SW 1271 (cell line): ENCODE measurements around the gene ASAH2.
"Not testable (repeated sequence)": the region's sequence is repeated elsewhere in the genome, so short reads cannot be mapped to it uniquely, and the experiment has no call there.

Experiments used
- DNase-seq, 2 experiments: peaks; one replicate each; lab custom pipeline; 2025; lab: John Stamatoyannopoulos, UW

Gene ASAH2

DNA sequence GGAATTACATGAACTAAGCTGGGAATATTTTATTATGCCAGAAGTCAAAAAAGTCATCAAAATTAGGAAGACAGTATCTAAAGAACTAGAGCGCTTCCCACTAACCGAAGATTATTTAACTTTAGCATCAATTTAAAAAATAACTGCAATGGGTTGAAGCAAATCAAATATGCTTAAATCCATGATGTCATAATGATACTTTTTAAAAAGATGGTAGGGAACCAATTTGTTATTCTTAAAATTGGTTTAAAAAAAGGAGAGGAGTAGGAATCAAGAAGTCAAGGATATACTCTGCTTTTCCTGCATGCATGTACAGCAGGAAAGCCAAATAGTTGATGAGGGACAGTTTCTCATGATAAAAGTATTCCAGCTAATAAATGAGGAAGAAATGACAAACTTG, 3.2 kb upstream of the ASAH2 start:
- no peak for DNase-seq

DNA sequence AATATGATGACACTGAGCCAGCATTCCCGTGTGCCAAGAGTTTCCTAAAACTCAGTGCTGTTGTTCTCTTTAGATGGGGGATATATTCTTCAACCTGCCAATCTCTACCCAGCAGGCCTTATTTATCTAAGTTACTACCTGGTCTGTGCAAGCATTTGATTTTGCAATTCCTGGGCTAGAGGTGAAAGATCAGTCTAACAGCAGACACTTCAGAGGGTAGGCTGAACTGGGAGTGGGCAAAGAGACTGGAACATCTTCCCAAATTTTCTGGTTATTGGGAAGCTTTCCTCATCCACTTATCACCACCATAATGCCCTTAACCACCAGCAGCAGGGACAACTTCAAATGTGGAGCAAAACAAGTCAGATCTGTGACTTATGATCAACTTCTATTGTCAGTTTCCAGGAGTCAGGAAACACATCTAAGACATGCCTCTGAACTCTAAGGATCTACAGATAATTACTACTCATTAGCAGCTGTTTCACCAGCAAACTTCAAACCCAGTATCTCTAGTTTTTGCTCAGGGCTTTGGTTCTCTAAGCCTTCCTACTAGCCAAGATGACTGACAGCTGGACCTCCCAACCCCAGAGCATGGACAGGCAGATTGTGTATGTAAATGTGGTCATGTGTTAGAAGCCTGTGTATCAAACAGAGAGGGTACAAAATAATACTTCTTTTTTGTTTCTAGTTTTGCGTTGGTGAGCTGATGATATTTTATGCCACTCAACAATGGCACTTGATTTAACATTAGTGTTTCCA, 1.0 kb downstream of the ASAH2 start:
- no peak for DNase-seq

DNA sequence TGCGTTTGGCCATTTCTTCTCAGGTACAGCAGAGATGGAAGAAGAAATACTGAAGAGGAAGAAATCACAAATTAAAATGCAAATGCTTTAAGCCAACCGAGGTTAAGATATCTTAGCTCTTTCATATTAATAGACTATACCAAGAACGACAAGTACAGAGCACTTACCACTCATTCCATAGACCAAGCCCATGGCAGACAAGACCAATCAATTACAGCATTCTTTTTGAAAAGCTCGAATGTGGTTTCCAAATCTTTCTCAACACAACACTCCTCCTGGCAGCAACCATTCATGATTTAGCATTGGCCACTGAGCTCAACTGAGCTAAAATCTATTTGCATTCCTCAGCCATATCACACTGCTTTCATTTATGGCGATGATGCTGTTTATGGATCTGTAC, 2.7 kb downstream of the ASAH2 start:
- no peak for DNase-seq

DNA sequence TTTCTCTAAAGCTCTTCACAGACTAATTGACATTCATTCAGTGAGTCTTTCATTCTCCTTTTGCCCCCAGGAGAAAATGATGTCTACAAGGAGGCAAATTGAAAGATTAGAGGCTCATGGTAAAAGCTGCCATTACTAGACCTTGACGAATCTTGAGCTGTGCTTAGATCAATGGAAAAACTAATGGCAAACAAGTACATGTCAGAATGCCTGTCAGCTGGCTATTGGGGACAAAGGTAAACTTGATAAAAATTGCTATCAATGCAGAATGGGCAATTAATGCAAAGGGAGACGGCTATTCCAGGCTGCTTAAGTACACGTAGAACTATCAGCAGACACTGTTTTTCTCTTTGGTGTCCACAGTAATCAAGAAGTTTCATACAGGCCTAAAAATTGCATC, 3.3 kb downstream of the ASAH2 start:
- no peak for DNase-seq

DNA sequence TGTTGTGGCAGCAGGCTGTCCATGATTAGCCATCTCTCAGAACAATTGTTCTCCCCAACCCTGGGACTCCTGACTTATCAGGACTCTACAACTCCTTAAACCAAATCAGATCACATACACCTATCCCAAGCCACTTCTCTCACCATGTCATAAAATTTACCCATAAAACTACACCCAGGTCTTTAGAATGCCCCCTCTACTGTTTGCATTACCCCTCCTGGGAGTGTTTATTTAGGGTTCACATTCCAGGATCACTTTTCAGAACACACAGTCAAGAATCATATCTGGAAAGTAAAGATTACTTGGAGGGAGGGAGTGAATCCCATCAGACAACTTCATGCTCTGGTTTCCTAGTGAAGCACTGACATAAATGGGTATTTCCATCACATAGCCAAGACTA, 7.1 kb downstream of the ASAH2 start:
- DNase-seq = no peak

DNA sequence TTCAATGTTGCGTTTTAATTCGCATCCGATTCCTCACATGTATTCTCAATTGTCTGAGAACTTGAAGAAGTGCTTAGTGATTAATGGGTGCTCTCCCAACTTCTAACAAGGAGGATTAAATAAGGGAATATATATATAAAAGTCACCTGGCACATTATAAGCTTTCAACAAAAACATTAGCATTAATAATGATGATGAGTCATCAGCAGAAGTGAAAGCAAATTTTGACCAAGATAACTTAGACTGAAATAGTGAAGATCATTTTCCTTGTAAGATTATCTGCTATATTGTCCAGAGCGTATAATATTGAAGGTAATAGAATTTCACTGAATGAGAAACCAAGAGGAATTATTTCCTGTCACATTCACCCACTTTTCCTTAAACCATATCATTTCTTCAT, 8.5 kb downstream of the ASAH2 start:
- no peak for DNase-seq

DNA sequence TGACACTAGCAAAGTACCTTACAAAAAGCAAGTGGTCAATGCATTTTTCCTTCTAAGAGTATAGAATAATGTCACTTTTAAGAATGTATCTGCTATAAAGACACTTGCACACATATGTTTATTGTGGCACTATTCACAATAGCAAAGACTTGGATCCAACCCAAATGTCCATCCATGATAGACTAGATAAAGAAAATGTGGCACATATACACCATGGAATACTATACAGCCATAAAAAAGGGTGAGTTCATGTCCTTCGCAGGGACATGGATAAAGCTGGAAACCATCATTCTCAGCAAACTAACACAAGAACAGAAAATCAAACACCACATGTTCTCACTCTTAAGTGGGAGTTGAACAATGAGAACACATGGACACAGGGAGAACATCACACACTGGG, 9.8 kb downstream of the ASAH2 start:
- not testable (repeated sequence) for DNase-seq

DNA sequence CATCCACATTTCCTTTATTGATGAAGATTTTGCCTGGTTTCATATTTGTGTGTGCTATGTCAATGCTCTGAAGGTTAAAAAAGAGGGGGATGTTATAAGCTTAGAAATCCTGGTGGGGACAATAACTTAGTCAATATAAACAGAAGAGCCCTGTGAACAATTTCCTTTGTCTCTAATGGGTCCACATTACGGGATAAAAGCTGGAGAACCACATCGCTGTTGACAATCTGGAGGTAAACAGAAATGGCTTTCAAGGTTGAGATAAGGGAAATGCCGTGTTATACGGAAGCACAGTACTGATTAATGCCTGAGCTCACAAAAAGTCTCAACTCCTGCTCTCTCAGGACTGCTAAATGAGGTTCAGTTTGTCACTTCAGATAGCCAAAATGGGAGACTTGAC, 16.8 kb downstream of the ASAH2 start:
- DNase-seq = no peak

DNA sequence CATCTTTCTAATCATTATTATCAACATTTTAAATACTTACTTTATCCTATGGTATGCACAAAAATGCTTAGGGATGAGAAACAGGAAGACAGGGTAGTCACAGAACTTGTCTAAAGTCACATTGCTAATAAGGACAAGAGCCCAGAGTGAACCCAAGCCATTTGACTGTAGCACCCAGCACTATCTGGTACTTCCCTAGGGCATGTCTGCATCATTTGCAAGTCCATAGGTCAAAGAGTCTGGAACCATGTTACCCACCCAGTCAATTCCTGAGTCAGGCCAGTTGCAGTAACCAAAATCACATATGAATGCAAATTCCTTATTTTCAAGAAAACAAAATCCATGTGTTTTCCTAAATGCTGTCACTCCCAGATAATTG, 19.1 kb downstream of the ASAH2 start:
- no peak for DNase-seq

DNA sequence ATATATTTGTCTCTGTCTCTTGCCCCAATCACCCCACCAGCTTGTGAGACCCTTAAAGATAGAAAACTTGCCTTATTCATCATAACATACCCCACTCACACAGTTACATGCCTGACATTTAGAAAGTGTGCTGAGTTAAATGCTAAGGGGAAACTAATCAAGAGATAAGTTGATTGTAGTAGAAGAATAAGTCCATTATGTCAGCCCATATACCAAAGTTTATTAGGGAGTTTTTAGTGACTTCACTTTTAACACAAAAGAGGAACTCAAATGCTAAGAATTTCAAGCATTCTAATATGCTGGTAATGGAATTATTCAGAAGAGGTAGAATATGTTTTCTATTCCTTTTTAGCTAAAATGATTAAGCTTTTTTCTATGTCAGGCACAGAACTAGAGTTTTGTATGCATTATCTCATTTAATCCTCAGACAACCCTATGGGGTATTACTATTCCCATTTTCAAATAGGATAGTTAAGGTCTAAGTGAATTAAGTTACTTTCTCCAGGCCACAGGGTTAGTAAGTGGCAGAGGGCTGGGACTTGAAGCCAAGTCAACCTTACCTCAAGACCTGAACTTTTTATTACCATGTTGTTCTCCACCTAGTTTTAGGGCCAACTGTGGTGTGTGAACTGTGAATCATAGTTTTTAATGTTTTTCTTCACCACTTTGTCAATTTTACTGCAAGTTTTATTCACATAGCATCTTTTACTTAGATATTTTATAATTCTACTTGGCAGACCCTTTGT, 19.6 kb downstream of the ASAH2 start:
- no peak for DNase-seq

DNA sequence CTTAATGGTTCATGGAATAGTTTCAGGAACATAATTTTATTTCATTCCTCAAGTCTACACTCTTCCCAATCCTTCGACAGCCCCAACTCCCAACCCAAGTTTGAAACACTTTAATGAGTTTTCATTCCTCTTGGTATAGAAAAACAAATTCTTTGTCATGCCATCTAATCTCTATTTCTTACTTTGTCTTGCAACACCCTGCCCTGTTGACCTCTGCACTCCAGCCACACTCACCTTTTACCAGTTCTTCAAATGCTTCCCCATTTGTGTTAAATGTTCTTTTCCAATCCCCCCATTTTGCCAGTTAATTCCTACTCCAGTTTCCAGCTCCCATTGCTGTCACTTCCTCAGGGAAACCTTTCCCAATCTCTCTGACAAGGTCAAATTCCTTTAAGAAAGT, 21.9 kb downstream of the ASAH2 start:
- DNase-seq = no peak

DNA sequence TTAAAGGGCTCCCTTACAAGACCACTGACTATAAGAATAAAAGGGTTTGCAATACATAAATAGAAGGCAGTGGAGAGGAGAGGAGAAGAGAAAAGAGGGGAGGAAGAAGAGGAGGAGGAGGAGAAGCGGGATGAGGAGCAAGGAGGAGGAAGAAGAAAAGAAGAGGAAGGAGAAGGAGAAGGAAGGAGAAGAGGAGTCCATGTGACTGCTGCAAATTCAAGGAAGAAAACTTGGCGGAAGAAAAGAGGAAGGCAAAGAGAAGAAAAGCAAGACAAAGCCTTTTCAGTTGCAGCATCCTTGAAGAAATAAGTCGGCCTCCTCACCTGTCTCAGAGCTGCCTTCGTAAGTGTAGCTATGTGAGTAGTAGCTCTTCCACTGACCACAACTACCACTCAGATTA, 22.6 kb downstream of the ASAH2 start:
- no peak for DNase-seq

DNA sequence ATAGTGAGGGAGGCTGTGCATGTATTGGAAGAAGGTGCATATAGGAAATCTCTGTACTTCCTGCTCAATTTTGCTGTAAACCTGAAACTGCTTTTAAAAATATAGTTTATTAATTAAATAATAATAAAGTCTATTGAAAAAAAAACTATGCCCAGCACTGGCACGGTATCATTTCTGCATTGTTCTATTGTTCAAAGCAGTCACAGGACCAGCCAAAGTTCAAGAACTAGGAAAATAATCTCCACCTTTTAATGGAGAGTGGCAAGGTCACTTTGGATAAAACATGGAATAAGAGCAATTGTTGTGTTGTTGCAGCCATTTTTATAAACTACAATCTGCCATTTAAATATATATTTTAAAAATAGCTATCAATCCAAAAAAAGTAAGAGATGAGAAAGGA, 24.7 kb downstream of the ASAH2 start:
- DNase-seq = no peak

DNA sequence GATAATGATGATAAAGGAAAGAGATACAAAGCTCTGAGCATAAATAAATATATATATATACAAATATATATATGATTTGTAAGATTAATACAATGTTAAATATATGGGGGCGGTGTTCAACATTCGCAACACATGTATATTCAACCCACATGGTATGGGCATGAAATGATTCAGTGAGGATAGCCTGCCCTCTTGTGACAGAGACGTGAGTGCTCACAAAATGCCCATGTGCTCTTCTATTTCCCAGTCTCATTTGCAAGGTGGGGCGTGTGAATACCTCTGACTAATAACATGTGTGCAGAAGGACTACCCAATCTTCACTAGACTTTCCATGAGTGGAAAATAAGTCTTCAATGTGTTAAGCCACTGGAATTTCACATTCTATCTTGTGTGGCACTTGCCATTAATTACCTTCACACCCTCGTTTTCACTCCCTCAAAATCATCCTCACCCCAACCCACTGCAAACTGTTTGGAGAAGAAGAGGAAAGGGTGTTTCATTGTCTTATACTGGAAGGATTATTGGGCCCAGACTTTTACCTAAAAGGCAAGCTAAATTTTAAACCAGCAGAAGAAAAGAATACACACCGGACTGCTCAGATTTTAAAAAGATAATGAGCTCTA, 26.9 kb downstream of the ASAH2 start:
- peak in 1 of 2 experiments; percentile 30 for DNase-seq

DNA sequence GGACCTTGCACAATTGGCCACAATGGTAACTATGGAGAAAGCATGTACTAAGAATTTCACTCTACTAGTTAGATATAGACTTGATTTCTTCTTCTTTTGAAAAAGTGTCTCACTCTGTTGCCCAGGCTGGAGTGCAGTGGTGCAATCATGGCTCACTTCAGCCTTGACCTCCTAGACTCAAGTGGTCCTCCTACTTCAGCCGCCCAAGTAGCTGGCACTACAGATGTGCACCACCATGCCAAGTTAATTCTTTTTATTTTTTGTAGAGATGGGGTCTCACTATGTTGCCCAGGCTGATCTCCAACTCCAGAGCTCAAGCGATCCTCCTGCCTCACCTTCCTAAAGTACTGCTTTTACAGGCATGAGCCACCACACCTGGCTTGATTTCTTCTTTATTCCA, 29.1 kb downstream of the ASAH2 start:
- no peak for DNase-seq

DNA sequence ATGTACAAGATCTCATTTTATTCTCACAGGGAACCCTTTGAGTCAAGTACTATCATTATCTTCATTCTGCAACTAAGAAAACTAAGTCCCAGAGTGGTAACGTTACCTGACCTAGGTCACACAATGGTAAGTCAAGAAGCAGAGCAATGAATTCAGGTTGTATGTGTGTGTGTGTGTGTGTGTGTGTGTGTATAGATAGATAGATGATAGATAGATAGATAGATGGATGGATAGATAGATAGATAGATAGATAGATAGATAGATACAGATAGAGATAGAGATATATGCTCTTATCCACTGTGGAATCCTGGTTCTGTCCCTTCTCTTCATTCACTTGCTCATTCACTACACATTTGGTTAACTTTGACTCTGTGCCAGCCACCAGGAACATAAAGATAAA, 29.8 kb downstream of the ASAH2 start:
- no peak for DNase-seq

DNA sequence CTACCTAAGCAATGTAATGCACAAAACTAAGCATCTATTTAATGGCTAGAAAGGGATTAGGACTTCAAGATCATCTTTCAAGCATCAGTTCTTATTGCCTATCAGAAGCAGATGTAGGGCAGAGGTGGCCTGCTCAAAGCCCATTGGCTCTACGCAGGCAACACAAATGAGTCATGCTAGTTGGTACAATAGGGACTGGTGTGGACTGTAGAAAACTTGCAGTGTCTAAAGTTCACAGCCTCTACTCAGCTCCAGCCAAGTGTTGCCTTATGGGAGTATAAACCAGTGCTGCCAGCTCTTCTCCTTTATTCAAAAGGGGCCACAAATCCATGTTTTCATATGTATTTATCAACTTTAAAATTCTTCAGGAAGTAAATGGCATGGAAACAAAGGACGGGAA, 31.7 kb downstream of the ASAH2 start:
- no peak for DNase-seq

DNA sequence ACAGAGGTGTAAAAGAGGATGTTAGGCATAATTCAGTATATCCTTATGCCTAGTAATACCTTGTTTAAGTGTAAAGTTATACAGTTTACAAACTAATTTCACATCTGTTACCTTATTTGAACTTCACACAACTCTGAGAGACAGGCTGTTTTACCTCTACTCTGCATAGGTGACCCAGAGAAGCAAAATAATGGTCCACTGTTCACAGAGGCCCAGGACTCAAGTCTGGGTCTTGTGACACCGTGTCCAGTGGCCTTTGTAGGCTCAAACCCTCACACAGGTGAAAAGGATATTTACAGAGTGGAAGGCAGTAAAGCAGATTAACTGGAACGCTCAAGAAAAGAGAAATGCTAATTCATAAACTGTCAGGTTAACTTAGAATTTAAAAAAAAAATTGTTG, 32.1 kb downstream of the ASAH2 start:
- no peak for DNase-seq

DNA sequence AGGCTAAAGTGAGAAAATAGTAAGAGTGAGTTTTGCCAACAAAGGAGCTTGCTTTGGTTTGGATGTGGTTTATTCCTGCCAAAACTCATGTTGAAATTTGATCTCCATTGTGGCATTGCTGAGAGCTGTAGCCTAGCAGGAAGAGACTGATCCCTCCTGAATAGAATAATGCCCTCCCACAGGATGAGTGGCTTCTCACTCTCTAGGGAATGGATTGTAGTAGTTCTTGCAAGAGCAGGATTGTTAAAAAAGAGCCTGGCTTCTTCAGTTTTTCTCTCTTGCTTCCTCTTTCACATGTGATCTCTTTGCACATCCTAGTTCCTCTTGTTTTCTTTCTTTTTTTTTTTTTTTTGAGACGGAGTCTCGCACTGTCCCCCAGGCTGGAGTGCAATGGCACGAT, 34.4 kb downstream of the ASAH2 start:
- no peak for DNase-seq

DNA sequence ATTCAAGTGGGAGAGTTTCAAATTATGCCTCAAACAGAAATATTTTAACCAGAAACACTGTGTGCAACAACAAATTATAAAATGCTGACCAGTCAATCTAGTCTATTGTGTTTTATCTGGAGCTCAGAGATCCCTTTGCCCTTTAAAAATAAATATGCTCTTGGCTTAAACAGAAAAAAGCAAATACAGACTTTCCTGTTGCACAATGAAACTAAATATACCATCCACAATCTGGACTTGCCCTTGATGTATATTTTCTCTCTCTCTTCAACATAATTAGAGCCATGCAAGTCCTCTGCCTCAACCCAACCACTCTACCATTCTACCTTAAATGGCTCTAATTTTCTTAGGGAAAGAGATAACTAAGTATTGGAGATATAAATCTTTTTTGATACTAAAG, 34.9 kb downstream of the ASAH2 start:
- DNase-seq = no peak

DNA sequence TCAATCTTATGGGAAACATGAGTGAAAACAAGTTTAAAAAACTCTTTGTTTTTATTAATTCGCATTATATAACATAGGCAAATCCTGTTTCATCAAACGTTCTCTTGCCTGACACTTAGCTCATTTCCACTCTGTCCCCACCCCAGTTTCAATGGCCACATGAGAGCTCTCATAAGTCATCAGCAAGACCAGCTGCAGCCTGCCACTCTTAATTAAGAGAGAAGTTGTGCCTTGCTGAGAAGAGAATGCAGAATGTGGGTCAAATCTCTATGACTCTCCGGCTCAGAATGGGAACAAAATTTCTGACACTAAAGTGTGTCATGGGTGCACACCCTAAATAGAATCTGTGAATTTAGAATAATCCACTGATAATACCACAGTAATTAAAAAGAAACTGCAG, 39.6 kb downstream of the ASAH2 start:
- no peak for DNase-seq

DNA sequence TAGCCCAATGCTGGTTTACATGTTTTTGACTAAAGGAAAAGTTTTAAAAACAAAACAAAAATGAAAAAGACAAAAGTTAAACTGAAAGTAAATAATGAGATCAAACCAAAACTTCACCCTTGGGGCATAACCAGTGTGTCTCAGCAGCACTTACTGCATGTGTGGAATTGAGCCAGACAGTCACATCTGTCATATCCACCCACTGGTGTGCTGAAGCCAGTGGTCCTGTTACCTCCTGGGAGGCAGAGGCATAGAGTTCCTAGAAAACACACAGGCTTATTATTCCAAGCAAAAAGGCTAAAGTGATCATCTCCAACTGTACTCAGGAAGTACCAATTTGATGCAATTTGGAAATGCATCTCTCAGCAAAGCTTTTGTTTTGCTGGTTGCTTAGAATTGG, 40.4 kb downstream of the ASAH2 start:
- no peak for DNase-seq
